HCEC 1CT (cell line): ENCODE measurements around the gene CHCHD6.

Experiments
- DNase-seq: peaks from one replicate; pipeline ENCODE4 v3.0.0-alpha.2; 2017

Gene CHCHD6

GRCh38 chr3:126834596-126835471 lies 130.8 kb downstream of the CHCHD6 start:
- no peak for DNase-seq

- DNase-seq: peak; percentile 43
Observed at GRCh38 chr3:126835472-126836219, 131.6 kb downstream of the CHCHD6 start.

- DNase-seq: no peak
Observed at GRCh38 chr3:126836220-126836860, 132.3 kb downstream of the CHCHD6 start.

GRCh38 chr3:126837773-126838172 lies 133.7 kb downstream of the CHCHD6 start:
- DNase-seq: no peak

DNA sequence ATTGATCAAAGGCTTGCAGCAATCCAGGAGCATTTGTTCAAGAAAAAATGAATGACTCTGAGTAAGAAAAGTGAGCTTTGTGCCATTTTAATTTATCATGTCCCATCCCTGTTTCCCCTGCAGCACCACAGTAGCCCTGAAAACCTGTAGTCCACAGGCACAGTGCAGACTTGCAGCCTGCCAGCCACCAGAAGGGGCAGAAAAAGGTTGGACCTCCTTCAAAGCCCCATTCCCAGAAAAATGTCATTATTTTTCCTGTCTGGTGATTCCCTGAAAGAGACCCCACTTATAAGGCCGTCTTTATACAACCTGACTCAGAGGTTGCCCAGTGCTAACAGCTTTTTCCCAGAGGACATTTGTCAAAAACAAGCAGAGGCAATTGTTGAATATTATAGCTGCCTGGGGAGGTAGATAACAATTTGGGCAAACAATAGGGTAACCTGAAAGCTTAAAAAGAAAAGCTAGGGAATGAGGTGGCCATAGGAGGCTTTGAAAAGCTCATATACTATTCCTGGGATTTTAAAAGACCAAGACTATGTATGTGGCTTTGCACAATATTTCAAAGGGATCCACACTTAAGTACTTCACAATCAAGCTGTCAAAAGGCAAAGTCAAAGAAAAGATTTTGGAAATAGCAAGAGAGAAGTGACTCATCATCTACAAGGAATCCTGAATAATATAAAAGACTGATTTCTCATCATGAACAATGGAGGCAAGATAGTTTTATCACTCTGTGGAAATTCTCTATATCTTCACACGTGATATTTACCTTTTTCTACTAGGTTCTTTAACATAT lies 142.1 kb downstream of the CHCHD6 start:
- no peak for DNase-seq

DNA sequence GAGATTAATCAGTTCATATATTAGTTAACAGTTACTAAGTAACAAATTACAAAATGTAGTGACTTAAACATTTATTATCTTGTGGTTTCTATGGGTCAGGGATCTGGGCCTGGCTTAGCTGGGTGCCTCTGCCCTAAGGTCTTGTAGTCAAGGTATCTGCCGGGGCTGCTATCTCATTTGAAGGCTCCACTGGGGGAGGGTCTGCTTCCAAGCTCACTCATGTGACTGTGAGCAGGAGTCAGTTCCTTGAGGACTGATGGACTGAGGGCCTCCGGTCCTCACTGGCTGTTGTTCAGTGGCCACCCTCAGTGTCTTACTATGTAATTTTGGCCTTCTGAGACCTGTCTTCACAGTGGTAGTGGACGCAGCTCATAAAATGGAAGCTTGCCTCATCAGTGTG lies 143.0 kb downstream of the CHCHD6 start:
- no peak for DNase-seq

DNA sequence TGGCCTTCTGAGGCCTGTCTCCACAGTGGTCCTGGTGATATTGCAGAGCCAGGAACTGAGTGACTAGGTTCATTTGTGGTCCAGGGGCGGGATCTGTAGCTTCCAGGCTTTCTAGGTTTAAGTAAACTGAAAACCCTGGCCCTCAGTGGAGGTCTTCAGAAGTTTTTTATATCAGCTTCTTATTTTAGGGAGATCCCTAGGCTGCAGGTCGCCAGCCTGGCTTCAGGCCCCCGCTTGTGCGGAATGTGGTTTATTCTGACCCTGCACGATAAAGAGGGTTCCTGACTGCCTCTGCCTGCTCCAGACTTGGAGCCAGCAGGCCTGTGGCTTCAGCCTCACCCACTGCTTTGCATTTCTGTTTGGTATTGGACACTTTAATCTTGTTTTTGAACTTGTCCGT lies 145.0 kb downstream of the CHCHD6 start:
- no peak for DNase-seq

- no peak for DNase-seq
Observed at GRCh38 chr3:126849768-126850167, 145.7 kb downstream of the CHCHD6 start.

- no peak for DNase-seq
Observed at GRCh38 chr3:126850370-126851085, 146.5 kb downstream of the CHCHD6 start.

DNA sequence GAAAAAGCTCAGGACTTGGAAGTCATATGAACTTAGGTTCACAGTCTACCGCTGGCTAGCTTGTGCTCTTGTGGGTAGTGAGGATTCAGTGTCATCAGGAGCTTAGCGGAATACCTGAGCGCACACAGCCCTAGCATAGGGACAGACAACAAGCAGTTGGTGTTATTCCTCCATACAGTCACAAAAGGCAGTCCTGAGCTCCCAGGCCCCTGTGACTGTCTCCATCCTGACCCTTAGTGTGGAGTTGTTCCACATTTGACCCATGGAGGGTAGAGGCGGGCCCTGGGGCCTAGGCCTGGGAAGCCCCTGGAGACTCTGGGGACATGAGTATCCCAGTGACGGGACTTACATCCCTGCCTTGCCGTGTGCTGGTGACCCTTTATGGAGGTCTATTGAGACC lies 147.3 kb downstream of the CHCHD6 start:
- no peak for DNase-seq

DNA sequence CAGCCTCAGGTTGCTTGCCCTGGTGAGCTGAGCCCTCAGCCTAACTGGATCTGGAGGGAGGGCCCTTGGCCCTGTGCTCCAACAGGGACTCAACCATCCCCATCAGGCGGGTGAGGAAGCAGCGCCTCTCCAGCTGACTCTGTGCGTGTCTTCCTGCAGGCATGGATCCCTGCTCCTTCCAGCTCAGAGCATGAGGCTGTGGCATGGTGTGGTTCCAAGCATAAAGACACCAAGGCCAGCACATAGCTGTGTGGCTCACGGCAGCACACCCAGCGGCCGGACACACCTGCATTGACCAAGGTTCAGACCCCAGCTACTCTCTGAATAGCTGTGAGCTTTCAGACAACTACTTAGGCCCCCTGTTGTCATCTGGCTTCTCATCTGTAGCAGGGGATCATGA lies 147.9 kb downstream of the CHCHD6 start:
- DNase-seq: no peak

GRCh38 chr3:126852511-126852910 lies 148.5 kb downstream of the CHCHD6 start:
- no peak for DNase-seq

GRCh38 chr3:126854666-126855065 lies 150.6 kb downstream of the CHCHD6 start:
- no peak for DNase-seq

GRCh38 chr3:126855374-126855773 lies 151.3 kb downstream of the CHCHD6 start:
- no peak for DNase-seq

- DNase-seq: no peak
Observed at GRCh38 chr3:126857928-126858327, 153.9 kb downstream of the CHCHD6 start.

DNA sequence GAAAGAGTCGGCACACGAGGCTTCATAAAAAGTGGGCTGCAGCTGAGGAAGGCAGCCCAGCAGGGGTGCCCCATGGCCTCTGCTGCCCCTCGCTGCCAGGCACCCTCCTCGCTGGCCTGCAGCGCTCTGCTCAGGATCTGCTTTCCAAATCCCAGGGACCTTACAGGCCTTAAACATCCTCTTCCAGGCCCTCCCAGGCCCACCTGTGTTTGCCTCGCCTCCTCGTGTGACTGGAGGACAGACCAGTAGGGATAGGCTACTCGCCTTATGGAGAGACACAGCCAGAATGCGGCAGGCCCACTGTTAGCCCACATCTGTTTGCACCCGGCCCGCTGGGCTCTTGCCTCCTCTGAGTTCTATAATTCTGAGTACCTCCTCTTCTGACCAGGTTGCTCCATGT lies 154.4 kb downstream of the CHCHD6 start:
- DNase-seq: no peak

- DNase-seq: peak; percentile 90
Observed at GRCh38 chr3:126858887-126859286, 154.8 kb downstream of the CHCHD6 start.

GRCh38 chr3:126859415-126860246 lies 155.6 kb downstream of the CHCHD6 start:
- DNase-seq: no peak

- no peak for DNase-seq
Observed at GRCh38 chr3:126865736-126866135, 161.7 kb downstream of the CHCHD6 start.

DNA sequence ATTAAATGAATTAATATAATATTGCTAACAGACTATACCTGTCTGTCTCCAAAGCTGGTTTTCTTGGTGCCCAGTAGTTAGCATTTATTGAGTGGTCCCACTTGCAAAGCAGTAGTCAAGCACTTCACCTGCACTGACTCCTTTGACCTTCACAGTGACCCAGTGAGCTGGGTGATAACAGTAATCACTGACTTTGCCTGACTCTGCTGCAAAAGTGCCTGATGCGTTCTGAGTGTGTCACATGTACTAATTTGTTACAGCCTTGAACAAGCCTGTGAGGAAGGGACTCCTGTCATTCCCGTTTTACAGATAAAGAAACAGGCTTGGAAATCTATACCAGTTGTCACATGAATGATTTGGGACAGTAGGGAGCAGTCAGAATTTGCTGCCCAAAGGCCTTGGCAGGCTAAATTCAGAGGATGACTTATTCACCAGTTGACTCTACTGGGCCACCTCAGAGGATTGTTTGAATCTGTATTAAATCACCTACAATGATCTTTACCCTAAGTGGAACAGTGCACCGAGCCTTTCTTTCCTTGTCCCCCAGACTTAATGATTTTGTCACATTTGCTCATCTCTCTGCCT lies 162.2 kb downstream of the CHCHD6 start:
- DNase-seq: no peak
